Mucosa of descending colon (tissue), 3 donors: ENCODE results near the gene PANX2. TPM values are rescaled to one million over a fixed set of nuclear protein-coding genes. Genes with fewer than 3 reads are reported as not detected.
A peak's percentile ranks its signal among the peaks of the same experiment; 100 is the strongest.

Experiments used
- ATAC-seq: fragments of 200-7000 bp; cut with Tn5 transposase; one replicate; pipeline ENCODE4 v1.9.1; 2020; ENCODE audit warnings: mild to moderate bottlenecking, moderate library complexity
- DNase-seq, 3 donors: peaks; one replicate each; pipeline ENCODE4 v3.0.0-alpha.2; 2020
- H3K36me3 ChIP-seq: fragments of 200-600 bp; one replicate; pipeline ENCODE4 v1.8.0; 2021; ENCODE audit warnings: low read depth, mild to moderate bottlenecking
- H3K4me1 ChIP-seq: fragments of 200-600 bp; one replicate; pipeline ENCODE4 v1.8.0; 2021; ENCODE audit warnings: low read depth, mild to moderate bottlenecking
- H3K4me3 ChIP-seq: fragments of 200-600 bp; one replicate; pipeline ENCODE4 v1.8.0; 2021; ENCODE audit warnings: mild to moderate bottlenecking
- H3K9me3 ChIP-seq: fragments of 200-600 bp; one replicate; pipeline ENCODE4 v1.8.0; 2021; ENCODE audit warnings: mild to moderate bottlenecking
- intact Hi-C, 2 donors: fragments of 100-400 bp; cut with DNase I in 1 of 2; cut with micrococcal nuclease in 1 of 2; formaldehyde crosslinking; loops; one replicate each; pipeline versions ENCODE4 v1.11.0 to v1.11.1; 2022; cut with DNase I, micrococcal nuclease
- total RNA-seq, 3 donors: library from RNA; stranded (reverse); fragmentation: NEBNext Ultra II Directional in 2 of 3; extraction: Animal tissue kit (Norgen Biotek cat#: 25700) in 2 of 3; gene quantifications; one replicate each; pipeline versions ENCODE4 v1.2.1 to v1.2.4, GENCODE V29; 2021 to 2023
- TF ChIP-seq, protein P1 (sequence below): fragments of 200-600 bp; IDR thresholded peaks from one replicate; pipeline ENCODE4 v1.8.0; 2022; ENCODE audit warnings: antibody characterized with exemption, mild to moderate bottlenecking
- donor health status: DM: no; HTN: no; CAD: no; lungs with moderate emphysema.
- donor health status: DM: no; HTN: no; CAD: no.
- donor health status: DM: no; HTN: yes; CAD: no.

Gene PANX2
- total RNA-seq, 3 donors from 2014 or later, result 0.44 TPM; not detected in 2

DNA sequence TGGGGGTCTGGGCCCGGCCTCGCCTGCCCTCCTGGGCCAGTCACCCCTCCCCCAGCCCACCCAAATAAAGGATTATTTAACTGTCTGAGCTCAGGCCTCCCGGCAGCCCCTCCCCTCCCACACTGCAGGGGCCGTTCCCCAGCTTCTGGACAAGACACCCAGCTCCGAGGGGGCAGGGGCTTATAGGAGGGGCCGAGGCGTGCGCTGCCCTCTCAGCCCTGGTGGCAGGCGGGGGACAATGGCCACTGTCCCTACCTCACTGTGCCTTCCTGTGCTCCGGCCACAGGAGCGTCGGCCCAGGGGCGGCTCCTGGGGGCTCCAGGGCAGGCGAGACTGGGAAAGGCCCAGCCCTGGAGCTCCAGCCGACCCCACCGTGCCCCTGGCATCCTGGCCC is 28.1 kb downstream of the PANX2 start:
- TF ChIP-seq, protein P1, sequence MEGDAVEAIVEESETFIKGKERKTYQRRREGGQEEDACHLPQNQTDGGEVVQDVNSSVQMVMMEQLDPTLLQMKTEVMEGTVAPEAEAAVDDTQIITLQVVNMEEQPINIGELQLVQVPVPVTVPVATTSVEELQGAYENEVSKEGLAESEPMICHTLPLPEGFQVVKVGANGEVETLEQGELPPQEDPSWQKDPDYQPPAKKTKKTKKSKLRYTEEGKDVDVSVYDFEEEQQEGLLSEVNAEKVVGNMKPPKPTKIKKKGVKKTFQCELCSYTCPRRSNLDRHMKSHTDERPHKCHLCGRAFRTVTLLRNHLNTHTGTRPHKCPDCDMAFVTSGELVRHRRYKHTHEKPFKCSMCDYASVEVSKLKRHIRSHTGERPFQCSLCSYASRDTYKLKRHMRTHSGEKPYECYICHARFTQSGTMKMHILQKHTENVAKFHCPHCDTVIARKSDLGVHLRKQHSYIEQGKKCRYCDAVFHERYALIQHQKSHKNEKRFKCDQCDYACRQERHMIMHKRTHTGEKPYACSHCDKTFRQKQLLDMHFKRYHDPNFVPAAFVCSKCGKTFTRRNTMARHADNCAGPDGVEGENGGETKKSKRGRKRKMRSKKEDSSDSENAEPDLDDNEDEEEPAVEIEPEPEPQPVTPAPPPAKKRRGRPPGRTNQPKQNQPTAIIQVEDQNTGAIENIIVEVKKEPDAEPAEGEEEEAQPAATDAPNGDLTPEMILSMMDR, result no peak
- intact Hi-C loops, result no loop called here
- no peak overlapping the region for H3K4me3 ChIP-seq
- DNase-seq, result no peak
- no peaks in the 10 kb centered on the region for H3K9me3 ChIP-seq
- H3K4me1 ChIP-seq, result peaks cover 15% of the 10 kb centered on the region
- ATAC-seq, result no peak
- H3K36me3 ChIP-seq, result no peaks in the 10 kb centered on the region

GRCh38 chr22:50199251-50199721 is 28.8 kb downstream of the PANX2 start:
- TF ChIP-seq, protein P1, result no peak

GRCh38 chr22:50199829-50200460 is 29.4 kb downstream of the PANX2 start:
- TF ChIP-seq, protein P1, result no peak
- H3K4me3 ChIP-seq, result peak overlapping the region; percentile 72
- ATAC-seq (peak; percentile 8), DNase-seq (no peak)
- H3K36me3 ChIP-seq, result no peaks in the 10 kb centered on the region
- no peaks in the 10 kb centered on the region for H3K9me3 ChIP-seq
- peaks cover 15% of the 10 kb centered on the region for H3K4me1 ChIP-seq
- intact Hi-C loops, result no loop called here

More at GRCh38 chr22:50199251-50199721, 28.8 kb downstream of the PANX2 start:
- Histone ChIP-seq H3K4me1 (peaks cover 15% of the 10 kb centered on the region), H3K9me3 (no peaks in the 10 kb centered on the region), H3K4me3 (no peak overlapping the region), H3K36me3 (no peaks in the 10 kb centered on the region)
- ATAC-seq (no peak), DNase-seq (no peak)
- intact Hi-C loops, result no loop called here

DNA sequence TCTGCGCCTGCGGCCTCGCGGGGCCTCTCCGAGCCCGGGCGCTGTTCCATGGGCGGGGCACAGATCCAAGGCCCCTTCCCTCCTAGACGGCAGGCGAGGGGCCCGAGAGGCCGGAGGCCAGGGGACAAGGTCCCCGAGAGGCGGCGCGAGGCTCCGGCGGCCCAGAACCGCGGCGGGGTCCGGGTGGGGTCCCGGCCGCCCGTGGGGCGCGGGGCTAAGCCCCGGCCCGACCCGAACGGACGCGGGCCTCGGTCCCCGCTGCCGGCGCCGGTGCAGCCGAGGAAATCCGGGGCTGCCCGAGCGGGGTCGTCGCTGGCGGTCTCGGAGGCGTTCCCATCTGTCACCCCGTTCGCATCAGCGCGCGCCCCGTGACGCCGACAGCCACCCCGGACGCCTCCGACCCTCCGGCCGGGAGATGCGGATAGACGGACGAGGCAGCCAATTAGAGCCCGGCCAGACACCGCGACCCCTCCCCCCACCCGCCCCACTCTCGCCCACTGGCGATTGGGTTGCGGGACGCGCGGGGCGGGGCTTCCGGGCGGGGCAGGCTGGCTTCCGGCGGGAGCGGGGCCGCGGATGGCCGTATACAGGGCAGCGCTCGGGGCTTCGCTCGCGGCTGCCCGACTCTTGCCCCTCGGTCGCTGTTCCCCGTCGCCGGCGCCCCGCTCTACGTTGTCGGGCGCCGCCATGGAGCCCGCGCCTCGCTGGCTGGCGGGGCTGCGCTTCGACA is 30.1 kb downstream of the PANX2 start, which contains the start of gene SELENOO:
TSS of gene SELENOO (plus strand) at position 551 of the 730 bp plus-strand sequence. CDS start at position 577, 26 bp downstream.
- TF ChIP-seq, protein P1, result no peak
- Histone ChIP-seq H3K4me3 (peak within 1 kb of the TSS; percentile 72), H3K9me3 (no peaks in the 10 kb centered on the region), H3K36me3 (no peaks in the 10 kb centered on the region), H3K4me1 (peaks cover 15% of the 10 kb centered on the region)
- peak; percentile 93 to 96 (median 95) for DNase-seq
- intact Hi-C loops, result no loop called here
- ATAC-seq, result peak; percentile 93

GRCh38 chr22:50201191-50202129 is 30.9 kb downstream of the PANX2 start:
- no peaks in the 10 kb centered on the region for H3K9me3 ChIP-seq
- TF ChIP-seq, protein P1, result no peak
- peaks cover 15% of the 10 kb centered on the region for H3K4me1 ChIP-seq
- no peak for DNase-seq
- intact Hi-C loops, result no loop called here
- H3K4me3 ChIP-seq, result peak overlapping the region; percentile 72
- H3K36me3 ChIP-seq, result no peaks in the 10 kb centered on the region
- ATAC-seq, result peak; percentile 44
